GM21360 (cell line): Measurements from ENCODE around the gene KLRC2.
"Not testable (repeated sequence)": the region's sequence is repeated elsewhere in the genome, so short reads cannot be mapped to it uniquely, and the experiment has no call there.

Source experiments
- ATAC-seq: cut with Tn5 transposase; IDR thresholded peaks from one replicate; pipeline ENCODE4 v1.9.1; 2021; ENCODE audit warnings: mild to moderate bottlenecking, moderate library complexity; ENCODE audit not compliant: unreplicated experiment

KLRC2 gene

GRCh38 chr12:10435816-10436215 lies at the start of gene KLRC2:
Gene KLRC2 (minus strand): TSS chr12:10436010. CDS start chr12:10435986, 24 bp downstream.
- ATAC-seq = not testable (repeated sequence)

GRCh38 chr12:10481901-10482300 lies 46.1 kb upstream of the KLRC2 start:
- not testable (repeated sequence) for ATAC-seq

GRCh38 chr12:10472808-10473207 lies 37.0 kb upstream of the KLRC2 start:
- not testable (repeated sequence) for ATAC-seq

GRCh38 chr12:10469701-10470100 lies 33.9 kb upstream of the KLRC2 start:
- no peak for ATAC-seq

GRCh38 chr12:10466311-10466710 lies 30.5 kb upstream of the KLRC2 start:
- no peak for ATAC-seq

- ATAC-seq = no peak
Observed at GRCh38 chr12:10457760-10458159, 21.9 kb upstream of the KLRC2 start.

- no peak for ATAC-seq
Observed at GRCh38 chr12:10456856-10457255, 21.0 kb upstream of the KLRC2 start.

GRCh38 chr12:10455766-10456165 lies 20.0 kb upstream of the KLRC2 start:
- no peak for ATAC-seq

GRCh38 chr12:10454531-10454930 lies 18.7 kb upstream of the KLRC2 start:
- ATAC-seq = no peak

GRCh38 chr12:10453156-10453555 lies 17.3 kb upstream of the KLRC2 start, which contains the start of gene KLRC1:
Gene KLRC1 (minus strand): TSS chr12:10453377. CDS start chr12:10451156, 2,221 bp downstream.
- ATAC-seq = no peak

- ATAC-seq = no peak
Observed at GRCh38 chr12:10448236-10448635, 12.4 kb upstream of the KLRC2 start.

- not testable (repeated sequence) for ATAC-seq
Observed at GRCh38 chr12:10446052-10446451, 10.2 kb upstream of the KLRC2 start.

- not testable (repeated sequence) for ATAC-seq
Observed at GRCh38 chr12:10441144-10441543, 5.3 kb upstream of the KLRC2 start.

GRCh38 chr12:10439608-10440274 lies 3.9 kb upstream of the KLRC2 start:
- not testable (repeated sequence) for ATAC-seq

GRCh38 chr12:10437601-10438000 lies 1.8 kb upstream of the KLRC2 start:
- ATAC-seq = not testable (repeated sequence)

GRCh38 chr12:10430623-10431022 lies 5.2 kb downstream of the KLRC2 start:
- ATAC-seq = not testable (repeated sequence)

GRCh38 chr12:10425938-10426337 lies 9.9 kb downstream of the KLRC2 start:
- not testable (repeated sequence) for ATAC-seq

- ATAC-seq = not testable (repeated sequence)
Observed at GRCh38 chr12:10424260-10424899, 11.4 kb downstream of the KLRC2 start.

GRCh38 chr12:10422159-10422558 lies 13.7 kb downstream of the KLRC2 start:
- not testable (repeated sequence) for ATAC-seq

GRCh38 chr12:10420334-10420733 lies 15.5 kb downstream of the KLRC2 start, which contains the start of gene KLRC3:
Gene KLRC3 (minus strand): TSS chr12:10420595. CDS start chr12:10420550, 45 bp downstream.
- ATAC-seq = not testable (repeated sequence)

- ATAC-seq = no peak
Observed at GRCh38 chr12:10409392-10409791, 26.4 kb downstream of the KLRC2 start, which contains the start of gene KLRC4. Gene KLRC4 (minus strand): TSS chr12:10409757. CDS start chr12:10409575, 182 bp downstream.

- no peak for ATAC-seq
Observed at GRCh38 chr12:10408842-10409241, 27.0 kb downstream of the KLRC2 start.
